Hepatocyte (in vitro differentiated cells): ENCODE measurements around the gene ITPK1. TPM values are rescaled to one million over a fixed set of nuclear protein-coding genes. Genes with fewer than 3 reads are reported as not detected.

Source experiments
- DNase-seq: peaks from one replicate; pipeline ENCODE4 v3.0.0-alpha.2; 2016; ENCODE audit warnings: low spot score
- H2AFZ ChIP-seq: fragments of 200-600 bp; sonication (generic); 2 replicates; pipeline ENCODE4 v1.6.0; 2016; ENCODE audit warnings: antibody characterized with exemption, mild to moderate bottlenecking
- H3K27ac ChIP-seq: fragments of 200-600 bp; sonication (generic); 2 replicates; pipeline ENCODE4 v1.5.1; 2016; ENCODE audit warnings: mild to moderate bottlenecking
- H3K27me3 ChIP-seq: fragments of 200-600 bp; sonication (generic); 2 replicates; pipeline ENCODE4 v1.6.1; 2016
- H3K36me3 ChIP-seq: fragments of 200-600 bp; sonication (generic); replicated peaks from 2 replicates; pipeline ENCODE4 v1.5.1; 2016; ENCODE audit warnings: low read depth; ENCODE audit not compliant: insufficient read depth
- H3K4me1 ChIP-seq: fragments of 200-600 bp; sonication (generic); 2 replicates; pipeline ENCODE4 v1.5.1; 2016; ENCODE audit warnings: mild to moderate bottlenecking, moderate library complexity; ENCODE audit not compliant: insufficient read depth
- H3K4me2 ChIP-seq: fragments of 200-600 bp; sonication (generic); 2 replicates; pipeline ENCODE4 v1.6.0; 2016
- H3K4me3 ChIP-seq: fragments of 200-600 bp; sonication (generic); 2 replicates; pipeline ENCODE4 v1.5.1; 2016; ENCODE audit warnings: mild to moderate bottlenecking
- H3K79me2 ChIP-seq: fragments of 200-600 bp; sonication (generic); 2 replicates; pipeline ENCODE4 v1.6.0; 2017; ENCODE audit warnings: mild to moderate bottlenecking
- H3K9me2 ChIP-seq: fragments of 200-600 bp; sonication (generic); replicated peaks from 2 replicates; pipeline ENCODE4 v1.6.0; 2017; ENCODE audit warnings: mild to moderate bottlenecking; ENCODE audit not compliant: insufficient read depth
- H3K9me3 ChIP-seq: fragments of 200-600 bp; sonication (generic); 2 replicates; pipeline ENCODE4 v1.5.1; 2016; ENCODE audit warnings: low read depth, mild to moderate bottlenecking
- H4K20me1 ChIP-seq: fragments of 200-600 bp; sonication (generic); 2 replicates; pipeline ENCODE4 v1.6.0; 2016; ENCODE audit warnings: mild to moderate bottlenecking; ENCODE audit not compliant: insufficient read depth, poor library complexity, severe bottlenecking
- CTCF ChIP-seq: fragments of 200-600 bp; sonication (generic); IDR thresholded peaks from 2 replicates; pipeline ENCODE4 v1.5.1; 2016; ENCODE audit warnings: antibody characterized with exemption, mild to moderate bottlenecking; ENCODE audit not compliant: poor library complexity
- EZH2 ChIP-seq: fragments of 200-600 bp; sonication (generic); IDR thresholded peaks from 2 replicates; pipeline ENCODE4 v1.6.1; 2016; ENCODE audit warnings: antibody characterized with exemption, mild to moderate bottlenecking, borderline replicate concordance
- EZH2phosphoT487 ChIP-seq: fragments of 200-600 bp; sonication (generic); IDR thresholded peaks from one replicate; pipeline ENCODE4 v1.6.1; 2018; ENCODE audit warnings: antibody characterized with exemption, mild to moderate bottlenecking, low read depth, moderate library complexity; ENCODE audit not compliant: unreplicated experiment, severe bottlenecking
- WGBS: methylation state at CpG from one replicate; pipeline ENCODE4 v1.1.6; 2016; ENCODE audit warnings: low lambda C conversion rate; ENCODE audit errors: missing lambda C conversion rate; 5-methylcytosine and 5-hydroxymethylcytosine counted together
- polyA plus RNA-seq: library from polyadenylated mRNA; unstranded; fragments of >200 nt; fragmentation: Nextera tagmentation; extraction: Ambion mirVana; gene quantifications from 2 replicates; pipeline ENCODE4 v1.2.1, GENCODE V29; 2016
- total RNA-seq: library from RNA; depleted of rRNA; stranded (reverse); fragments of >200 nt; gene quantifications from 2 replicates; pipeline ENCODE4 v1.2.3, GENCODE V29; 2014

Gene ITPK1
- total and polyA plus RNA-seq, 2 experiments from 2014 or later, result 49.8 to 66.7 TPM

- 58% methylated on average over 9 of the region's 9 CpGs for whole genome bisulfite sequencing
- Histone ChIP-seq H3K36me3 (no peaks in the 10 kb centered on the region), H3K27me3 (no peaks in the 10 kb centered on the region), H3K4me3 (no peak overlapping the region), H3K9me2 (no peaks in the 10 kb centered on the region), H4K20me1 (no peaks in the 10 kb centered on the region), H3K79me2 (peaks cover 34% of the 10 kb centered on the region), H2AFZ (no peak overlapping the region), H3K9me3 (no peaks in the 10 kb centered on the region), H3K4me1 (peaks cover 83% of the 10 kb centered on the region), H3K4me2 (no peak overlapping the region), H3K27ac (peak overlapping the region; percentile 99)
- DNase-seq, result no peak
- TF ChIP-seq EZH2phosphoT487 (no peak), CTCF (no peak), EZH2 (no peak)
Measured at GRCh38 chr14:93045211-93045674, 70.5 kb downstream of the ITPK1 start.

GRCh38 chr14:93044556-93044955 is 71.2 kb downstream of the ITPK1 start:
- peaks cover 83% of the 10 kb centered on the region for H3K4me1 ChIP-seq
- no peak for TF ChIP-seq CTCF
- no peak for TF ChIP-seq EZH2phosphoT487
- no peak for TF ChIP-seq EZH2
- DNase-seq, result no peak
- H3K4me2 ChIP-seq, result peak overlapping the region; percentile 20
- no peak overlapping the region for H3K4me3 ChIP-seq
- H3K27ac ChIP-seq, result peak overlapping the region; percentile 99
- no peaks in the 10 kb centered on the region for H3K9me2 ChIP-seq
- H3K36me3 ChIP-seq, result no peaks in the 10 kb centered on the region
- H2AFZ ChIP-seq, result no peak overlapping the region
- H3K27me3 ChIP-seq, result no peaks in the 10 kb centered on the region
- H3K79me2 ChIP-seq, result peaks cover 41% of the 10 kb centered on the region
- H3K9me3 ChIP-seq, result no peaks in the 10 kb centered on the region
- no peaks in the 10 kb centered on the region for H4K20me1 ChIP-seq
- 92% methylated on average over 9 of the region's 9 CpGs for WGBS

- Histone ChIP-seq H3K4me3 (no peak overlapping the region), H3K4me2 (peak overlapping the region; percentile 45), H4K20me1 (no peaks in the 10 kb centered on the region), H3K36me3 (no peaks in the 10 kb centered on the region), H3K9me2 (no peaks in the 10 kb centered on the region), H3K27me3 (no peaks in the 10 kb centered on the region), H2AFZ (no peak overlapping the region), H3K4me1 (peaks cover 81% of the 10 kb centered on the region), H3K79me2 (peaks cover 45% of the 10 kb centered on the region), H3K27ac (peak overlapping the region; percentile 99), H3K9me3 (no peaks in the 10 kb centered on the region)
- TF ChIP-seq EZH2 (no peak), EZH2phosphoT487 (no peak), CTCF (no peak)
- peak; percentile 51 for DNase-seq
- WGBS, result 61% methylated on average over 7 of the region's 7 CpGs
Measured at GRCh38 chr14:93044121-93044520, 71.6 kb downstream of the ITPK1 start.
